ENCODE measurements around the gene PAPPA. TPM values are rescaled to one million over a fixed set of nuclear protein-coding genes. Genes with fewer than 3 reads are reported as not detected.

The PAPPA gene
- total RNA-seq, 4 donors from 2014 or later = 1.0 to 5.0 (median 2.8) TPM

GRCh38 chr9:116154976-116155697 lies 1.5 kb downstream of the PAPPA start:
- Histone ChIP-seq H3K4me1 (peaks cover 14 to 18% of the 10 kb centered on the region in 2 donors), H3K9me3 (no peaks in the 10 kb centered on the region), H3K27ac (peak overlapping the region; percentile 28 to 78 (median 65)), H3K27me3 (no peaks in the 10 kb centered on the region), H3K36me3 (no peaks in the 10 kb centered on the region), H3K4me3 (replicated peaks in 1 of 3) (peak overlapping the region in 1 of 3 donors; percentile 35)
- DNase-seq = no peak
- no peak for TF ChIP-seq CTCF (IDR thresholded peaks at IDR 0.05)
- no peak for TF ChIP-seq POLR2A (IDR thresholded peaks at IDR 0.05)
- intact Hi-C loops (cut with DNase I) = loop anchor here (5.0 to 10.0 kb wide), 2 partner anchors 417 to 490 kb away; no protein-coding TSS in a partner anchor
- WGBS, 2 donors = 3% methylated on average over 26 to 27 of the region's 27 CpGs

GRCh38 chr9:116155698-116156039 lies 2.1 kb downstream of the PAPPA start:
- WGBS, 2 donors = 7 to 13% methylated on average over 10 of the region's 10 CpGs
- no peaks in the 10 kb centered on the region for H3K36me3 ChIP-seq
- H3K27ac ChIP-seq = peak overlapping the region in 2 of 3 donors; percentile 65 to 78
- no peaks in the 10 kb centered on the region for H3K9me3 ChIP-seq
- peak overlapping the region in 1 of 3 donors; percentile 35 for H3K4me3 ChIP-seq (replicated peaks in 1 of 3)
- H3K4me1 ChIP-seq = peaks cover 14 to 18% of the 10 kb centered on the region in 2 donors
- no peaks in the 10 kb centered on the region for H3K27me3 ChIP-seq
- DNase-seq = no peak
- intact Hi-C loops (cut with DNase I) = loop anchor here (10.0 kb wide), 1 partner anchor 489 kb away; no protein-coding TSS in a partner anchor
- no peak for TF ChIP-seq CTCF (IDR thresholded peaks at IDR 0.05)

- TF ChIP-seq CTCF (IDR thresholded peaks at IDR 0.05) = no peak
- TF ChIP-seq POLR2A (IDR thresholded peaks at IDR 0.05) = no peak
- no peaks in the 10 kb centered on the region for H3K27me3 ChIP-seq
Measured at GRCh38 chr9:116156621-116157314, 3.2 kb downstream of the PAPPA start.

GRCh38 chr9:116157436-116158138 lies 4.0 kb downstream of the PAPPA start:
- peak overlapping the region in 1 of 3 donors; percentile 9 for H3K4me3 ChIP-seq (replicated peaks in 1 of 3)
- no peaks in the 10 kb centered on the region for H3K27me3 ChIP-seq
- no peaks in the 10 kb centered on the region for H3K36me3 ChIP-seq
- H3K9me3 ChIP-seq = no peaks in the 10 kb centered on the region
- WGBS, 2 donors = 65 to 79% methylated on average over 6 of the region's 6 CpGs
- H3K27ac ChIP-seq = peak overlapping the region; percentile 27 to 78 (median 68)
- peaks cover 14 to 18% of the 10 kb centered on the region in 2 donors for H3K4me1 ChIP-seq
- TF ChIP-seq CTCF (IDR thresholded peaks at IDR 0.05) (no peak), POLR2A (IDR thresholded peaks at IDR 0.05) (no peak)
- intact Hi-C loops (cut with DNase I) = loop anchor here (10.0 kb wide), 1 partner anchor 487 kb away; no protein-coding TSS in a partner anchor
- no peak for DNase-seq

More at GRCh38 chr9:116156621-116157314, 3.2 kb downstream of the PAPPA start:
- Histone ChIP-seq H3K36me3 (no peaks in the 10 kb centered on the region), H3K4me3 (replicated peaks in 1 of 3) (peak overlapping the region in 1 of 3 donors; percentile 9), H3K27ac (peak overlapping the region; percentile 27 to 78 (median 68)), H3K9me3 (no peaks in the 10 kb centered on the region), H3K4me1 (peaks cover 14 to 18% of the 10 kb centered on the region in 2 donors)
- intact Hi-C loops (cut with DNase I) = loop anchor here (10.0 kb wide), 1 partner anchor 488 kb away; no protein-coding TSS in a partner anchor
- 17% methylated on average over 20 to 24 of the region's 24 CpGs for WGBS, 2 donors
- peak; percentile 51 to 58 for DNase-seq
